ENCODE measurements around the gene SCT.
"Not testable (repeated sequence)": the region's sequence is repeated elsewhere in the genome, so short reads cannot be mapped to it uniquely, and the experiment has no call there.

SCT gene

GRCh38 chr11:626475-627307, at the start of gene SCT:
Gene SCT (minus strand): TSS chr11:627181. CDS start chr11:627143, 38 bp downstream.
- no peak for FAIRE-seq

- FAIRE-seq = no peak
Observed at GRCh38 chr11:674406-674805, 47.4 kb upstream of the SCT start.

DNA sequence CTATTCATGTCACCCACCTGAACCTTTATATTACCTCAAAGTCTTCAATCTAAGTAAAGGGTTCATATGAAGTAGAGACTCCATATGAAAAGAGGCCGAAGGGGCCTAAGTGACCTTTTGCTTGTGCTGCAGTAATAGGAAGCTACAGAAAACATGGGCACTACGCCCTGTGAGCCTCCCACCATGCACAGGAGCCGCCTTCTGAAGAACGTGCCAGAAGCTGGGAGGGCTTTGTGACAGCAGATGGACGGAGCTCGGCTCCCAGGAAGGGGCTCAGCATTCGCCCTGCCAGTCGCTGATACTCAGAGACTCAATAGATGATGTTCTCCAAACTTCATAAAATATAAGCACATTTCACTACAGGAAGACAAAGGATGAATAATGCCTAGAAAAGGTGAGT, 46.9 kb upstream of the SCT start:
- FAIRE-seq = no peak

GRCh38 chr11:665704-666281, 38.8 kb upstream of the SCT start:
- FAIRE-seq = no peak

DNA sequence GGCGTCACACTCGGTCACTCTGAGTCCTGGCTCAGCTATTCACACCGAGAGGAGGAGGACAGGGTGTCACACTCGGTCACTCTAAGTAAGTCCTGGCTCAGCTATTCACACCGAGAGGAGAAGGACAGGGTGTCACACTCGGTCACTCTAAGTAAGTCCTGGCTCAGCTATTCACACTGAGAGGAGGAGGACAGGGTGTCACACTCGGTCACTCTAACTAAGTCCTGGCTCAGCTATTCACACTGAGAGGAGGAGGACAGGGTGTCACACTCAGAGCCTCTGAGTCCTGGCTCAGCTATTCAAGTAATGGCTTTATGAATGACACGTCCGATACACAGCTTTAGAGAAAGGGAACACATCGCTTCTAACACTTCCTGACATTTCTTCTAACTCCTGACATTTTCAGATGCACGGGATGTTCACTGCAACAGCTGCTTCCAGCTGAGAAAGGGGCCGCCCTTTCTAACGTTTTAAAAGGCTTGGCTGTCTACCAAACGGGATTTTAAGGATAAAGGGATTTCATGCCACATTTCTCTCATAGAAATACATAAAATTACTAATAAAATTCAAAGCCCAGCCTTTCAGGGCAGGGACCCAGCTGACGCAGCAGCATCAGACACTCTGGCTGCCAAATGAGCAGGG, 38.2 kb upstream of the SCT start:
- no peak for FAIRE-seq

GRCh38 chr11:662689-663274, 35.8 kb upstream of the SCT start:
- FAIRE-seq = no peak

- no peak for FAIRE-seq
Observed at GRCh38 chr11:660681-661444, 33.9 kb upstream of the SCT start.

DNA sequence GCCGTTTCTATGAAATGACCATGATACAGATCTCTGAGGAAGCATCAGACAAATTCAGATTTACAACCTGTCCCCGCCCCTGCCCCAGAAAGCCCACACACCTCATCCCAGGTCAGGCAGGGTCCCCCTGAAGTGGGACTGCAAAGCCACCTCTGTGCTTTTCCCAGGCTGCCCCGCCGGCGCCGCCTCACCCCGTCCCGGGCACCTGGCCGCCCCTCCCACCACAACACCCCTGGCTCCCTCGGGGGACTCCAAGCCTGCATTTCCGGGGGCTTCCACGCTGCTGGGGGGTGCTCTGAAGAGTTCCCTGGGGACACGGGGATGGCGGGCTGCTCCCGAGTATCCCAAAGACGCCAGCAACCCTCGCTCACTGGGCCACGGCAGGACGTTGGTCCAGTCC, 33.3 kb upstream of the SCT start:
- no peak for FAIRE-seq

GRCh38 chr11:659532-660085, 32.6 kb upstream of the SCT start:
- no peak for FAIRE-seq

DNA sequence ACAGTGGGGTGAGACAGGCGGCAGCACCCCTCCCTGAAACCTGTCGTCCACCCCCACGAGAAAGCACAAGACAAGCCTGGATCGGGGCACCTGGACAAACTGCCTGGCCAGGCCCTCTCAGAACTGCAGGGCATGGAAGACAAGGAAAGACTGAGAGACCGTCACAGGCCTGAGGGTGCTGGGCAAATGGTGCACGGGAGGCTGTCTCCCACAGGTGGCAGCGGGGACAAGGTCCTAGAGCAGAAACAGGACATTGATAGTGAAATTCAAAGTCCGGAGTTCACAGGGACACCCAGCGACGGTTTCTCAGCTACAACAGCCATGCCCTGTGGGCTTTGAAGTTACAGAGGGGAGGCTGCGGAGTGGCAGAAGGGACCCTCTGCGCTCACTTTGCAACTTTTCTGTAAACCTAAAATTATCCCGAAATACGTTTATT, 30.7 kb upstream of the SCT start:
- no peak for FAIRE-seq

GRCh38 chr11:656866-657265, 29.9 kb upstream of the SCT start:
- FAIRE-seq = no peak

- no peak for FAIRE-seq
Observed at GRCh38 chr11:656426-656825, 29.4 kb upstream of the SCT start.

DNA sequence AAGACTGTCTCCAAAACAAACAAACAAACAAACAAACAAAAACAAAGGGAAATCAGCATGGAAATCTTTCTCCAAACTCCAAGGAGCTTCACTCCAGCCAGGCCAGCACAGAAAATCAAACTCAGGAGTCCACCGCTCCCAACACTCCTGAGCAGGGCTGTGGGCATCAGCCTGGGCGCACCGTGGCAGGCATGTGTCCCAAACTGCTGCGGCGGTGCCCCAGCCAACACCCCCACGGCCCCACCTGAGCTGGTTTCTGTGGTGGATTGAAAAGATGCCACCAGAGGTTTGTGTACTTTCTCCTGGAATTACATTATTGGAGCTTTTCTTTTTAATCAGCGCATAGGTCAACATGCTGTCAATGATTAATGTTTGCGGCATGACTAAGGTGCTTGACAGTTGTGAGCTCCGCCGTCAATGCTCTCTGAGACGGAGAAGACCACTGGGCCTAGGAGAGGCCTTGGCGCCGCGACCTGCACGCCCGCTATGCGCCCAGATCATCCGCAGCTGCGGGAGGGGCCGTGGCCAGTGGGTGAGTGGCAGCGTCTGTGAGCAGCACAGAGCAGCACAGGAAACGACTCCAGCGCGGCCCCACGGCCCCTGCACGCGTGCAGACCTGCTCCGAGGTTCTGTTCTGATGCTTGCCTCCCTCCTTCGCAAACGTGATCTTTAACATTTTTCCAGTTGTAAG, 28.2 kb upstream of the SCT start:
- FAIRE-seq = no peak

DNA sequence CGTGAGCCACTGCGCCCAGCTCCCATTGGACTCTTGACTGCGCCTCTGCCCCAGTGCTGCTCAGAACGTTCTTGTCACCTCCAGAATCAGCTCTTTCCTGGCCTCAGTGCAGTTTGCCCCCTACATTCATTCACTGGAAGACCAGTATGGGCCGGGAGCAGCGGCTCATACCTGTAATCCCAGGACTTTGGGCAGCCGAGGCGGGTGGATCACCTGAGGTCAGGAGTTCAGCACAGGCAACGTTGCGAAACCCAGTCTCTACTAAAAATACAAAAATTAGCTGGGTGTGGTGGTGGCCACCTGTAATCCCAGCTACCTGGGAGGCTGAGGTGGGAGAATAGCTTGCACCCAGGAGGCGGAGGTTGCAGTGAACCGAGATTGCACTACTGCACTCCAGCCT, 27.5 kb upstream of the SCT start:
- not testable (repeated sequence) for FAIRE-seq

GRCh38 chr11:653837-654236, 26.9 kb upstream of the SCT start:
- no peak for FAIRE-seq

DNA sequence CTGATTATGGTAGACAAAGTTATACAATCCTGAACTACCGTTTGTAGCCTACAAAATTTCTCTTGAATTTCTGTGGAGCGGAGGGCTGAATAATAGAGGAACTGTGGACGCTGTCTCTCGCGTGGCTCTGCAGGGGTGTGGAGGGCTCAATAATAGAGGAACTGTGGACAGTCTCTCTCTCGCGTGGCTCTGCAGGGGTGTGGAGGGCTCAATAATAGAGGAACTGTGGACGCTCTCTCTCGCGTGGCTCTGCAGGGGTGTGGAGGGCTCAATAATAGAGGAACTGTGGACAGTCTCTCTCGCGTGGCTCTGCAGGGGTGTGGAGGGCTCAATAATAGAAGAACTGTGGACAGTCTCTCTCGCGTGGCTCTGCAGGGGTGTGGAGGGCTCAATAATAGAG, 26.2 kb upstream of the SCT start:
- not testable (repeated sequence) for FAIRE-seq

GRCh38 chr11:650482-650881, 23.5 kb upstream of the SCT start:
- FAIRE-seq = no peak

- not testable (repeated sequence) for FAIRE-seq
Observed at GRCh38 chr11:647672-648158, 20.7 kb upstream of the SCT start.

GRCh38 chr11:646214-646613, 19.2 kb upstream of the SCT start:
- no peak for FAIRE-seq

- FAIRE-seq = no peak
Observed at GRCh38 chr11:645536-645935, 18.6 kb upstream of the SCT start.

- FAIRE-seq = no peak
Observed at GRCh38 chr11:643849-644738, 17.1 kb upstream of the SCT start.
